HepG2 (cell line): Measurements from ENCODE around the gene ADI1. TPM values are rescaled to one million over a fixed set of nuclear protein-coding genes. Genes with fewer than 3 reads are reported as not detected.
A peak's percentile ranks its signal among the peaks of the same experiment; 100 is the strongest.

Source experiments
- CCAR2 ChIP-seq: fragments of 200-400 bp; formaldehyde crosslinking; optimal IDR thresholded peaks from 2 replicates; pipeline ENCODE3; 2018; ENCODE audit warnings: low read depth, mild to moderate bottlenecking, low read length, moderate library complexity
- ELF1 ChIP-seq: sonication (generic); formaldehyde crosslinking; IDR thresholded peaks from 2 replicates; pipeline ENCODE4 v1.4.0; 2020; ENCODE audit warnings: missing genetic modification reagents
- ERF ChIP-seq: IDR thresholded peaks from 2 replicates; pipeline ENCODE4 v1.6.1; 2018; ENCODE audit warnings: missing biosample characterization, missing genetic modification reagents
- ESRRA ChIP-seq: sonication (generic); formaldehyde crosslinking; IDR thresholded peaks from 2 replicates; pipeline ENCODE4 v1.5.1; 2020; ENCODE audit warnings: mild to moderate bottlenecking, low read depth, missing genetic modification reagents
- GPN1 ChIP-seq: sonication (generic); formaldehyde crosslinking; IDR thresholded peaks from 2 replicates; pipeline ENCODE4 v1.5.1; 2020; ENCODE audit warnings: missing genetic modification reagents, borderline replicate concordance
- HMG20B ChIP-seq: conservative IDR thresholded peaks from 2 replicates; pipeline ENCODE4 v1.6.1; 2016; ENCODE audit warnings: missing genetic modification reagents, missing compliant biosample characterization
- IKZF1 ChIP-seq: fragments of 450-650 bp; IDR thresholded peaks from 2 replicates; pipeline ENCODE4 v1.7.1; 2016
- MAFF ChIP-seq: IDR thresholded peaks from 2 replicates; pipeline ENCODE4 v1.6.1; 2011; ENCODE audit warnings: low read depth, low read length, improper control_type of control experiment
- MIXL1 ChIP-seq: IDR thresholded peaks from 2 replicates; pipeline ENCODE4 v1.6.1; 2016
- NR2F1 ChIP-seq, 2 experiments: fragments of 450-650 bp in 1 of 2; formaldehyde crosslinking in 1 of 2; IDR thresholded peaks; 2 replicates each; pipeline versions ENCODE4 v1.5.0 to v1.6.1; 2016 to 2020; ENCODE audit warnings: mild to moderate bottlenecking in 1 of 2, missing compliant biosample characterization in 1 of 2, missing genetic modification reagents in 1 of 2, moderate library complexity in 1 of 2
- PAWR ChIP-seq: sonication (generic); formaldehyde crosslinking; IDR thresholded peaks from 2 replicates; pipeline ENCODE4 v1.4.0; 2020; ENCODE audit warnings: missing genetic modification reagents, mild to moderate bottlenecking, borderline replicate concordance
- SIX1 ChIP-seq: sonication (generic); formaldehyde crosslinking; IDR thresholded peaks from 2 replicates; pipeline ENCODE4 v1.4.0; 2020; ENCODE audit warnings: missing genetic modification reagents, borderline replicate concordance
- SP4 ChIP-seq: sonication (generic); formaldehyde crosslinking; IDR thresholded peaks from 2 replicates; pipeline ENCODE4 v1.8.1; 2023; ENCODE audit warnings: mild to moderate bottlenecking, missing genetic modification reagents
- TCF7 ChIP-seq: sonication (generic); IDR thresholded peaks from 2 replicates; pipeline ENCODE4 v1.6.1; 2016; ENCODE audit warnings: antibody characterized with exemption, low read depth
- TRIM24 ChIP-seq: sonication (generic); formaldehyde crosslinking; IDR thresholded peaks from 2 replicates; pipeline ENCODE4 v1.8.0; 2022; ENCODE audit warnings: mild to moderate bottlenecking, missing genetic modification reagents
- ZBTB7A ChIP-seq: sonication (generic); formaldehyde crosslinking; IDR thresholded peaks from 2 replicates; pipeline ENCODE4 v1.8.0; 2022; ENCODE audit warnings: mild to moderate bottlenecking, missing genetic modification reagents
- ZNF124 ChIP-seq: sonication (generic); formaldehyde crosslinking; IDR thresholded peaks from 2 replicates; pipeline ENCODE4 v1.4.0; 2020; ENCODE audit warnings: missing genetic modification reagents
- ZNF224 ChIP-seq: sonication (generic); formaldehyde crosslinking; IDR thresholded peaks from 2 replicates; pipeline ENCODE4 v1.5.0; 2020; ENCODE audit warnings: mild to moderate bottlenecking, missing genetic modification reagents
- ZNF614 ChIP-seq: IDR thresholded peaks from 2 replicates; pipeline ENCODE4 v1.6.1; 2018; ENCODE audit warnings: missing biosample characterization, missing genetic modification reagents, inconsistent platforms, borderline replicate concordance
- ZNF746 ChIP-seq: sonication (generic); formaldehyde crosslinking; IDR thresholded peaks from 2 replicates; pipeline ENCODE4 v1.8.0; 2022; ENCODE audit warnings: mild to moderate bottlenecking, missing genetic modification reagents
- ZNF816 ChIP-seq: sonication (generic); formaldehyde crosslinking; IDR thresholded peaks from 2 replicates; pipeline ENCODE4 v1.8.0; 2022; ENCODE audit warnings: missing genetic modification reagents, mild to moderate bottlenecking, borderline replicate concordance
- polyA plus RNA-seq, 8 experiments: library from polyadenylated mRNA; depleted of rRNA in 3 of 8; stranded (reverse) in 7 of 8; unstranded in 1 of 8; fragments of >200 nt; fragmentation: Illumina TruSeq in 4 of 8; extraction: Trizol in 4 of 8; gene quantifications; 2 replicates each; pipeline versions ENCODE4 v1.2.1 to v1.2.3, GENCODE V29; 2011 to 2016; ENCODE audit warnings: low read depth in 4 of 8, missing spikeins in 1 of 8, mixed read lengths in 1 of 8; ENCODE audit not compliant: insufficient read depth in 1 of 8
- total RNA-seq, 5 experiments: library from RNA; depleted of rRNA; stranded (reverse); fragments of >200 nt; fragmentation: Illumina TruSeq; extraction: Trizol; gene quantifications; 2 replicates each; pipeline ENCODE4 v1.2.3, GENCODE V29; 2016; ENCODE audit warnings: low read depth in 1 of 5
- TF ChIP-seq, protein P1 (sequence below): sonication (generic); formaldehyde crosslinking; IDR thresholded peaks from 2 replicates; pipeline ENCODE4 v1.4.0; 2020; ENCODE audit warnings: missing genetic modification reagents
- TF ChIP-seq, protein P2 (sequence below): sonication (generic); formaldehyde crosslinking; IDR thresholded peaks from 2 replicates; pipeline ENCODE4 v1.9.0; 2021; ENCODE audit warnings: missing genetic modification reagents, borderline replicate concordance
- TF ChIP-seq, protein P3 (sequence below): sonication (generic); formaldehyde crosslinking; IDR thresholded peaks from 2 replicates; pipeline ENCODE4 v1.4.0; 2020; ENCODE audit warnings: missing genetic modification reagents
- TF ChIP-seq, protein P4 (sequence below): IDR thresholded peaks from 2 replicates; pipeline ENCODE4 v1.4.0; 2020; ENCODE audit warnings: mild to moderate bottlenecking, missing genetic modification reagents

Gene ADI1
- total and polyA plus RNA-seq, 2 of the 13 experiments (the other 11 are each of a cell fraction or from before 2014, with no cell fraction given), result 28.7 to 123 TPM

- TF ChIP-seq, protein P1, sequence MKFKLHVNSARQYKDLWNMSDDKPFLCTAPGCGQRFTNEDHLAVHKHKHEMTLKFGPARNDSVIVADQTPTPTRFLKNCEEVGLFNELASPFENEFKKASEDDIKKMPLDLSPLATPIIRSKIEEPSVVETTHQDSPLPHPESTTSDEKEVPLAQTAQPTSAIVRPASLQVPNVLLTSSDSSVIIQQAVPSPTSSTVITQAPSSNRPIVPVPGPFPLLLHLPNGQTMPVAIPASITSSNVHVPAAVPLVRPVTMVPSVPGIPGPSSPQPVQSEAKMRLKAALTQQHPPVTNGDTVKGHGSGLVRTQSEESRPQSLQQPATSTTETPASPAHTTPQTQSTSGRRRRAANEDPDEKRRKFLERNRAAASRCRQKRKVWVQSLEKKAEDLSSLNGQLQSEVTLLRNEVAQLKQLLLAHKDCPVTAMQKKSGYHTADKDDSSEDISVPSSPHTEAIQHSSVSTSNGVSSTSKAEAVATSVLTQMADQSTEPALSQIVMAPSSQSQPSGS (CRISPR knock-in tag), result 0 out of 2 replicates have a peak, but pooled peaks have one; percentile 4
- TF ChIP-seq ERF (CRISPR knock-in tag) (peak; percentile 71; the same call in 1 of the 2 replicates), PAWR (CRISPR knock-in tag) (no peak), SIX1 (CRISPR knock-in tag) (no peak), ESRRA (CRISPR knock-in tag) (no peak), ZNF614 (CRISPR knock-in tag) (no peak), HMG20B (CRISPR knock-in tag) (no peak), ZNF816 (CRISPR knock-in tag) (no peak), ZBTB7A (CRISPR knock-in tag) (no peak), ZNF224 (CRISPR knock-in tag) (no peak), NR2F1 (CRISPR knock-in tag; IDR thresholded peaks at IDR 0.05) (peak in 1 of 2 experiments; percentile 60; a peak in 1 of 4 replicates), ZNF124 (CRISPR knock-in tag) (no peak), TRIM24 (no peak), TCF7 (no peak), ELF1 (CRISPR knock-in tag) (peak; percentile 20; the same call in 1 of the 2 replicates), IKZF1 (no peak), GPN1 (no peak), MAFF (peak; percentile 73), CCAR2 (no peak), ZNF746 (no peak), SP4 (CRISPR knock-in tag) (no peak), MIXL1 (CRISPR knock-in tag) (no peak)
- TF ChIP-seq, protein P2, sequence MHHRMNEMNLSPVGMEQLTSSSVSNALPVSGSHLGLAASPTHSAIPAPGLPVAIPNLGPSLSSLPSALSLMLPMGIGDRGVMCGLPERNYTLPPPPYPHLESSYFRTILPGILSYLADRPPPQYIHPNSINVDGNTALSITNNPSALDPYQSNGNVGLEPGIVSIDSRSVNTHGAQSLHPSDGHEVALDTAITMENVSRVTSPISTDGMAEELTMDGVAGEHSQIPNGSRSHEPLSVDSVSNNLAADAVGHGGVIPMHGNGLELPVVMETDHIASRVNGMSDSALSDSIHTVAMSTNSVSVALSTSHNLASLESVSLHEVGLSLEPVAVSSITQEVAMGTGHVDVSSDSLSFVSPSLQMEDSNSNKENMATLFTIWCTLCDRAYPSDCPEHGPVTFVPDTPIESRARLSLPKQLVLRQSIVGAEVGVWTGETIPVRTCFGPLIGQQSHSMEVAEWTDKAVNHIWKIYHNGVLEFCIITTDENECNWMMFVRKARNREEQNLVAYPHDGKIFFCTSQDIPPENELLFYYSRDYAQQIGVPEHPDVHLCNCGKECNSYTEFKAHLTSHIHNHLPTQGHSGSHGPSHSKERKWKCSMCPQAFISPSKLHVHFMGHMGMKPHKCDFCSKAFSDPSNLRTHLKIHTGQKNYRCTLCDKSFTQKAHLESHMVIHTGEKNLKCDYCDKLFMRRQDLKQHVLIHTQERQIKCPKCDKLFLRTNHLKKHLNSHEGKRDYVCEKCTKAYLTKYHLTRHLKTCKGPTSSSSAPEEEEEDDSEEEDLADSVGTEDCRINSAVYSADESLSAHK (CRISPR knock-in tag), result no peak
- TF ChIP-seq, protein P3, sequence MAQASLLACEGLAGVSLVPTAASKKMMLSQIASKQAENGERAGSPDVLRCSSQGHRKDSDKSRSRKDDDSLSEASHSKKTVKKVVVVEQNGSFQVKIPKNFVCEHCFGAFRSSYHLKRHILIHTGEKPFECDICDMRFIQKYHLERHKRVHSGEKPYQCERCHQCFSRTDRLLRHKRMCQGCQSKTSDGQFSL (CRISPR knock-in tag), result no peak
- TF ChIP-seq, protein P4, sequence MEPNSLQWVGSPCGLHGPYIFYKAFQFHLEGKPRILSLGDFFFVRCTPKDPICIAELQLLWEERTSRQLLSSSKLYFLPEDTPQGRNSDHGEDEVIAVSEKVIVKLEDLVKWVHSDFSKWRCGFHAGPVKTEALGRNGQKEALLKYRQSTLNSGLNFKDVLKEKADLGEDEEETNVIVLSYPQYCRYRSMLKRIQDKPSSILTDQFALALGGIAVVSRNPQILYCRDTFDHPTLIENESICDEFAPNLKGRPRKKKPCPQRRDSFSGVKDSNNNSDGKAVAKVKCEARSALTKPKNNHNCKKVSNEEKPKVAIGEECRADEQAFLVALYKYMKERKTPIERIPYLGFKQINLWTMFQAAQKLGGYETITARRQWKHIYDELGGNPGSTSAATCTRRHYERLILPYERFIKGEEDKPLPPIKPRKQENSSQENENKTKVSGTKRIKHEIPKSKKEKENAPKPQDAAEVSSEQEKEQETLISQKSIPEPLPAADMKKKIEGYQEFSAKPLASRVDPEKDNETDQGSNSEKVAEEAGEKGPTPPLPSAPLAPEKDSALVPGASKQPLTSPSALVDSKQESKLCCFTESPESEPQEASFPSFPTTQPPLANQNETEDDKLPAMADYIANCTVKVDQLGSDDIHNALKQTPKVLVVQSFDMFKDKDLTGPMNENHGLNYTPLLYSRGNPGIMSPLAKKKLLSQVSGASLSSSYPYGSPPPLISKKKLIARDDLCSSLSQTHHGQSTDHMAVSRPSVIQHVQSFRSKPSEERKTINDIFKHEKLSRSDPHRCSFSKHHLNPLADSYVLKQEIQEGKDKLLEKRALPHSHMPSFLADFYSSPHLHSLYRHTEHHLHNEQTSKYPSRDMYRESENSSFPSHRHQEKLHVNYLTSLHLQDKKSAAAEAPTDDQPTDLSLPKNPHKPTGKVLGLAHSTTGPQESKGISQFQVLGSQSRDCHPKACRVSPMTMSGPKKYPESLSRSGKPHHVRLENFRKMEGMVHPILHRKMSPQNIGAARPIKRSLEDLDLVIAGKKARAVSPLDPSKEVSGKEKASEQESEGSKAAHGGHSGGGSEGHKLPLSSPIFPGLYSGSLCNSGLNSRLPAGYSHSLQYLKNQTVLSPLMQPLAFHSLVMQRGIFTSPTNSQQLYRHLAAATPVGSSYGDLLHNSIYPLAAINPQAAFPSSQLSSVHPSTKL (CRISPR knock-in tag), result no peak
Observed at GRCh38 chr2:3523551-3524041, 4.3 kb upstream of the ADI1 start (continued).
